HG03460 (cell line): ENCODE data around the gene HHAT.

Experiments
- ATAC-seq: cut with Tn5 transposase; IDR thresholded peaks from one replicate; pipeline ENCODE4 v1.9.1; 2021; ENCODE audit not compliant: unreplicated experiment

The HHAT gene

DNA sequence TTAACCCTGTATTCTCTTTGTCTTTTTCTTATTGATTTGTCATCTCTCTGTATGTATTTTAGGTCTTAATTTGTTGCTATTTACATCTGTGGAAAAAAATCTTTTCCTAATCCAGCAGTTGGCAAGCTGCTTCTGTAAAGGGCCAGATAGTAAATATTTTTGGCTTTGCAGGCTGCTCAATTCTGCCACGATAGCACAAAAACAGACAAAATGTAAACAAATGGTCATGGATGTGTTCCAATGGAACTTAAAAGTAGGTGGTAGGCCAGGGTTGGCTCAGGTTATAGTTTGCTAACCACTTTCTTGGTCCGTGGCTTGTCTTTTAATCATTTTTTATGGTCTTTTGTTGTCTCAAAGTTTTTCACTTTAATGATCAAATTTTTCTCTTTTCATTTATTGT is 371.8 kb downstream of the HHAT start:
- ATAC-seq: no peak

DNA sequence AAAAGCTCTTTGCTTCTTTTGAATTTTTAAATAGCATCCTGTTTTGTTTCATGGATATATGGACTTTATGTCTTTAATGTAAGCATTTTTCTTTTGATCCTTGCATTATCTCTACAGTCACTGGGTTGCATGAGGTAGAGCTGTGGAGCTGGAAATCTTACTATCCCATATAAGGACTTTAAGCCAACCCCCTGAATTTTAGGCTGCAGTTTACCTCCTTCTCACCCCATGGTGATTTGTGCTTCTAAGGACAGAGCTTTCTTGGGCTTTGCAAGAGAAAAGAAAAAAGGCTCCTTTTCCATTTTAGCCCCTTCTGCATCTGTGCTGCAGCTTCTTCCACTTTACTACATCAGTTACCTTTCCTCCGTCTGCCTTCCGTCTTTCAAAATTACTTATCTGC is 373.8 kb downstream of the HHAT start:
- no peak for ATAC-seq

DNA sequence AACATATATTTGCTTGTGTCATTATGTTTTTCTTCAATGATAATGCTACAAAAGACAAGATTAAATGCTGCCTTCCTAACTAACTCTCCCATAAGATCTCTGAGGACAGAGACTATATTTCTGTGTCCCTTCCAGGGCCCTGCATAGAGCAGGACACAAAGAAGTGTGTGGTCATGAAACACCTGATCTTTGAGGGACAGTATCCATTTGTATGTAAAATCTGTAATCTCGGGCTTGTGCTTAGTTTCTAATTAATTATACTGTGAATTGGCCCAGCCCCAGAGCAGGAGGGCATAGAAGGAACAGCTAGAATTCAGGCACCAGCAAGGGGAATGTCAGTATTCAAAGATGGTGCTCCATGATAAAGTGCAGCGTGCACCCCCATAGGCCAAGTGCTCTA is 374.9 kb downstream of the HHAT start:
- ATAC-seq: no peak

DNA sequence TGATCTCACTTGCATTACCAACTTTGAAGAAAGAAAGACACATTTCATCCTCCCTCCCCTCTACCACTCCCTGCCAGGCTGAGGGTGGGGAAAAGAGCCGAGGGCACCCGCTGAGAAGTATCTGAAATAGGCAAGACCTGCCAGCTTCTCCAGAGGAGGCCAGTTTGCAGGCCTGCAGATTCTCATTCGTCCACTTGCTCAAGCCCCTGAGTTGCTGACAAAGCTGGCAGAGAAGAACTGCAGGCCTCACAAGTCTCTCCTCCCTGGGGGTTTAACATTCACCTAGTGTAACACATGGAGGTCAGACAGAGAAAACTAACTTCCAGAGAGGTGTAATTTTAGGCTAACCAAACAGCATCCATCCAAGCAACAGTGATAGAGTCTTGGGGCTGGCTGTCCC is 376.4 kb downstream of the HHAT start:
- no peak for ATAC-seq

DNA sequence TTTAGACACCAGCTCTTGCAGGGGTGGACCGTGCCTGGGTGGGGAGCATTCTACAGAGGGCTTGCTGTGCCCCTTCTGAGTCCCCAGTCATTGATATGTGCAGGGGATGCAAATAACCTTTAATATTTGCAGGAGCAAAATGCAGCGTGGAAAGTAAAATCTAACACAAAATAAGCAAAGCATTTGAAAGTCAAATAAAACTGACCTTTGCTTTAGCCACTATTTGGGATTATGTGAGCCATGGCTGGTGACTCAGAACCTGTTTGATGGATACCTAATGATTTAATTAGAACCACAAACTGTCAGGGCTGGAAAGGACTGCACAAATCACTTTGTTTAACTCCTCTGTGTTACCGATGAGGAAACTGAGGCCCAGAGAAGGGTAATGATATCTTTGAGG is 377.5 kb downstream of the HHAT start:
- no peak for ATAC-seq

DNA sequence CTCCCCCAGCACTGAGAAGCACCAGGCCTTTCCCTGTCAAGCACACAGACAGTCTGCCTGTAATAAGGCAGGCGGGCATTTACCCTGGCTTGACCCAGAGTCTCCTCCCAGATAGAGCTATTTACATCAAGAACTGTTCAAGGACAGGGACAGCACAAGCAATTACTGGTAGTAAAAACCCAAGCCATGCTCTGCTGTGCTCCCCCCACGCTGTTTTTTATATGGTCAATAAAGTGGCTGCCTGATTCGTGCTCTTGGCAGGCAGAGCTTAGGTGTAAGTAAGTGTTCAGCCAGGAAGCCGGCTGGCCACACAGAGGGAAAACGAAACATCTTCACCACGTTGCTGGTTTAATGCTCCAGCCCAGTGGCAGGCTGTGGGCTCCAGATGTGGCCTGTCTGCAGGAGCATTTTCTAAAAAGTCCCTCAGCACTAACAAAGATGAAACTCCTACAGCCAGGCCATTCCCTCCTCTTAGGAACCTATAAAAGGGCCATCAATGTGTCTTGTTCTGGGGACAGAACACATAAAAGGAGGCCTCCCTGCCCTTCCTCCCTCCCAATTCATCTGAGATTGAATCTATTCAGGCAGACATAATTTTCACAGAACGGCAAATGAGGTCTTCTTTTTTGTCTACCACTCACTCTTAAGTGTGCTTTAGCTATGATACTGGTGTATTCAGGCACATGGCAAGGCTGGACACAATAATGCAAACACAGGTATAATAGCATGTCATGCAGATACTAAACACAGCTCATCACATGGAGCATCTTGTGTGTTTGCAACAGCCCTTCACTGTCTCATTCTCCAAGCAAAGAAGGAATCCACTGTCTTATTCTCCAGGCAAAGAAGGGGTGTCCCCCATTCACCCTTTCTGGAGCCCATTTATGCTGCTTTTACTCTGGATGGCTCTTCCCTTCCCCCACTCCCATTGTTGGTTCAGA is 378.9 kb downstream of the HHAT start:
- ATAC-seq: no peak

DNA sequence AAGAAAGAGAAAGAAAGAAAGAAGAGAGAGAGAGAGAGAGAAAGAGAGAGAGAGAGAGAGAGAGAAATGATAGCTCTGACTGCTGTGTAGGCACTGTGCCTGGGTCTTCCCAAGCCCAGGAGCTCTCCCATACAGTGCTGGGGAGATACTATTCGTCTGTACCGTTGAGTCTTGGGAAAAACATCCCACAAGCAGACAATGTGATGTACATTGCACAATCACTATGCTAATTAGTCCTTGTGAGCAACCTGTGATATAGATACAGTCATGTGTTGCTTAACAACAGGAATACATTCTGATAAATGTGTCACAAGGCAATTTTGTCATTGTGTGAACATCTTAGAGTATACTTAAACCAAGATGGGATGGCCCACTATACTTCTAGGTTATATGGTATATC is 381.0 kb downstream of the HHAT start:
- no peak for ATAC-seq

DNA sequence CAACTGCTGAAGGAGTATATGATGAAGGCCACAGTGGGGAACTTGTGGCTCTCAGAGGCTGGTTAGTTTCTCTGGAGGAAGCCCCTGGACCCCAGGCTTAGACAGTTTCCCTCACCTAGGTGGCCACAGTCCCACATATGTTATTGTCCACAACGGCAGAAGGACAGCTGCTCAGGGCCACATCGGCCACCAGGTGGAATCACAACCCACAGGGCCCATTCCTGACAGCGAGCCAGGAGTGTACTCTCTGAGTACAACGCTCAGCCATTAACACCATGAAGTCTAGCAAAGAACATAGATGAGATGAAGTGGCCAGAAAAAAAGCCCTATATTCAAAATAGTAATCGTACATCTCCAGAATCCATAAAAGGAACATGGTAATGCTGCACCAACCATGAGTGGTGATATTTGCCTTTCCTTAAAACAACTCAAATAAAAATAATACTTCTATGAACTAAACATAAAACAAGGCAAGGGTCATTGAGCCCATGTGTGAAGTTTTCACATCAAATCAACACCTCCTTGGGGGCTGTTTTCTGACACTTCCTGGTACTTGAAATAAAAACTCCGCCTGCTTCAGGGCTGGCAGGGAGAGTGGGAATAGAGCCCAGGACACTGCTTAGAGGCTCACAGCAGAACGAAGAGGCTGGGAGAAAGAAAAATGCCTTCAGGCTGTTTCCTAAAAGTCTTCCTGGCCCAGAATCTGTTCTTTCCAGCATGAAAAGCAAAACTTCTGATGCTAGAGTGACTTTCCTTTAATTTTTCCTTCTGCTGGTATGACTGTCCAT is 383.3 kb downstream of the HHAT start:
- ATAC-seq: no peak

DNA sequence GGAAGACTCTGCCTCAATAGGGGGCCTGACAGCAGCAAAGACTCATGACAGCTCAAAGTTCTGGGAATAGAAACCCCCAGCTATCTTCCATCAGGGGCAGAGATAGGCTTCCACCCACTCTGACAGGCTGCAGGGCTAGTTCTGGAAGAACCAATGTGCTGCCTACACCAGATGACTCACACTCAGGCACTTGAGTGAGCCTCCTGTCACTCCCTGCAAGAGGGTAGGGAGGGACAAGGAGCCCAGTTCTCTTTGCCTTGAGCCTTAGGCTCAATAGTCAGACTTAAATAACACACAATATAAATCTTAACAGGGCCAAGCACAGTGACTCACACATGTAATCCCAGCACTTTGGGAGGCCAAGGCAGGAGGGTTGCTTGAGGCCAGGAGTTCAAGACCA is 386.4 kb downstream of the HHAT start:
- no peak for ATAC-seq

DNA sequence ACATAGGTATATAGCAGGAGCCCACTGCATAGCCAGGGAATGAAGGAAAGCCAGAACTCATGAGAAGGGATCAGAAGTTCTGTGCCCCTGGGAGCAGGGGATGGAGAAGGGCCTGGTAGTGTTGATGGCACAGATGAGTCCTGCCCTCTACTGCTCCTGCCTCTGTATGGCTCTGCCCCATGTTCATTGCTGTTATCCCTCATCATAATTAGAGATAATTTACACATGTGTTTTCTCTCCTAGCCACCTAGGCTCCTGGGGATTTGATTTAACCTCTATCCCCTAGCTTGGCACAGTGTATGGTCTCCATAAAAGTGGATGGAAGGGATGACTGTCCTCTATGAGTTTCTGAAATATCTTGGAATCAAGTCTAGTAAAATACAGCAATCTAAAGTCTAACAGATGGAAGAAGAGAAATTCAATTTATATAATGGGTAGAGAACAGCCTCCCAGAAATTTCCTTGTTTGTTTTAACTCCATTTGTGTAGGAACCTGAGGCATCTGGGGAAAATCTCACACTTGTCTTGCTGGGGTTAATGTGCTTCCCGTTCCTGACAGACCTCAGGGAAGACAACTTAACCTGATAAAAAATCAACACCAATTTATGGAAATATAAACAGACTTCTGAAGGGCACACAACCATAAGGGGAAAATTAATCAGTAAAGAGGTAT is 393.8 kb downstream of the HHAT start:
- ATAC-seq: no peak

DNA sequence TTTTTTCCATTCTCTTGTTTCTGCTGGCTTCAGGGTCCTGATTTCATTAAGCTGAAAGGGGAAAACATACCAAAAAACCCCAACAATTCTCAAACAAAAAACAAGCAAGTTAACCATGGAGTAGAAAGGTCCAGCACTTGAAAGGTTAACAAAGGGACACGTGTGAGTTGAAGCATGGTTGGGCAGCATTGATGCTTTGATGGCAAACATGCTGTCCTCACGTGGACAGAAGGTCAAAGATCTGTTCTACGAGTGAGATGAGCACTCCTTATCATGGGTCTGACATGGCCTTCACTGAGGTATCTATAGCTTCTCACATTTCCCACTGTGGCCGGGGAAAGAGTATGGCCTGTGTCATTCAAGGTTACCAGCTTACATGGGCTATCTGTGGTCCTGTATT is 394.9 kb downstream of the HHAT start:
- no peak for ATAC-seq

DNA sequence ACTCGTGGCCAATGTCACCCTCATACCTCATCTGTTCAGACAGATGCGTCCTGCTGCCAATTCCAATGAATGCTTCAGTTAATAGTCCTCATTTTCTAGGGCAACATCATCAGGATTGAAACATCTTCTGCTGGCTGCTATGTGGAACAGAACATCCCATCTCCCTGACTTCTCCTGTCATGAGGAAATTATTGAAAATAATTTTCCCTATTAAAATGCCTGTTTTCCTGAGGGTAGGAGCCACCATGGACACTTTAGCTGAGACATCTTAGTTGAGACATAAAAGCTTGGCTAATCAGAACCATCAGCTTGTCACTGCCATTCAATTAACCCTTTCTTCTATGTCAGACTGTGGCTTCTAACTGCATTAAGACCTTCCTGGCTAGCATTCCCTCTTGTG is 396.1 kb downstream of the HHAT start:
- no peak for ATAC-seq
